GM19372 (cell line): ENCODE results near the gene PLEKHH1.
A peak's percentile ranks its signal among the peaks of the same experiment; 100 is the strongest.
"Not testable (repeated sequence)": the region's sequence is repeated elsewhere in the genome, so short reads cannot be mapped to it uniquely, and the experiment has no call there.

Source experiments
- ATAC-seq: cut with Tn5 transposase; IDR thresholded peaks from one replicate; pipeline ENCODE4 v1.9.1; 2021; ENCODE audit warnings: mild to moderate bottlenecking, low read depth, moderate library complexity; ENCODE audit not compliant: unreplicated experiment

PLEKHH1 gene

DNA sequence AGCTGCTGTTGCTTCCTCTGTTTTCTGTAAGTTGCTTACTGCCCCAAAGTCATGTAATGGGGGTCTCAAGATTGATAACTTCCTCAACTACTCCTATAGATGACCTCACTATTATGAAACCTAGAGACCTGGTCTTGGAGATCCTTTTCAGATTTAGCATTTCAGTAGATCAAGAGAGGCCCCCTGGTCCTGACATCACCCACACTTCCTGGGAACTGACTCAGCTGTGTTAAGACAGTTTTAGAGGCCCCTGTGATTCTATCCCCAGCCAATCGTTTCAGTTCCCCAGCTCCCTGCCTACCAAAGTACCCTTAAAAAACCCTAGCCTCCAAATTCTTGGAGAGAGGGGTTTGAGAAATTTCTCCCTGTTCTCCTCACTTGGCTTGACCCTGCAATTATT, 77.4 kb downstream of the PLEKHH1 start:
- ATAC-seq: no peak

DNA sequence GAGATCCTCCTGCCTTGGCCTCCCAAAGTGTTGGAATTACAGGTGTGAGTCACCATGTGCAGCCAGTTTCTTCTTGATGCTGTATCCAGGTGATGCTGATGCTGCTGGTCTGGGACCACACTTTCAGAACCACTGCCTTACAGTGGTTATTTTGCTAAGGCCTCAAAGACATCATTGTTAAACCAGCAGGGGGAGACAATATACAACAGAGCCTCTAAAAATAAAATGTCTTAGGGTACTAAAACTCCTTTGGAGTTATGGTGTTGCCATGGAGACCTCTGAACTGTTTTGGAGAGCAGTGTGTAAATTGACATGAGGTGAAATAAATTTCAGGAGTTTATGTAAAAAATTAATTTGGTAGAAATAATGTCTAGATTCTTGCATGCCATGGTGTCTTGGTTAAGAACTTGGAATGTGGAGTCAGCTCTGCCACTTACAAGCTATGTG, 85.5 kb downstream of the PLEKHH1 start:
- ATAC-seq: no peak

DNA sequence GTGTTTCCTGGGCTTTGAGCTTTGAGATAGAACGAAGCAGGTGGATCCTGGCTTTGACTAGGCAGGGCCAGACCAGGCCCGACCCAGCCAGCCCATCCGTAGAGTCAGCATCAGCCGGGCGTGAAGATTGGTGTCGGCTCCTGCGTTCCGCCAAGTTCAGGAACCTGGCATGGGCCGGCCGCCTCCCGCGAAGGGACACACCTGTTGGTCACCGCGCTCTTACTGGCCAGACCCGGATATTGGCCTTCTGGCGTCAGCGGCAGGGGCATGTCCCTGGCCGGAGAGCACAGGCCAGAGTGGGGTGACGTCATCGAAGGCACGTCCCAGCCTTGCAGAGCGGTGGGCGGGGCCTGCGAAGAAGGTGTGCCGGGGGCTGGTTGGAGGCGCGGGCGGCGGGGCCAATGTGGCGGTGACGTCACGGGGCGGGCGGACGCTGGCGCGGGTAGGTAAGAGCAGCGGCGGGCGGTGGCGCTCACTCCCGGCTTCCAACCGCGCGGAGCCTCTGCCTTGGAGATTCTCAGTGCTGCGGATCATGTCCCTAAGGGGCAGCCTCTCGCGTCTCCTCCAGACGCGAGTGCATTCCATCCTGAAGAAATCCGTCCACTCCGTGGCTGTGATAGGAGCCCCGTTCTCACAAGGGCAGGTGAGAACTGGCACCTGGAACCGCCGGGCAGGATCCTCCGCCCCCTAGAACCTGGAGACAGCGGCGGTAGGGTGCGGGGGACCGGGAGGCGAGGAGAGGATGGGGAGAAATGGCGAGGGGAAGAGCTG, 86.5 kb downstream of the PLEKHH1 start, which contains the start of gene ARG2:
Gene ARG2 (plus strand): TSS at position 475 of the 771 bp plus-strand sequence. CDS start 58 bp downstream, at position 533.
- peak; percentile 97 for ATAC-seq

DNA sequence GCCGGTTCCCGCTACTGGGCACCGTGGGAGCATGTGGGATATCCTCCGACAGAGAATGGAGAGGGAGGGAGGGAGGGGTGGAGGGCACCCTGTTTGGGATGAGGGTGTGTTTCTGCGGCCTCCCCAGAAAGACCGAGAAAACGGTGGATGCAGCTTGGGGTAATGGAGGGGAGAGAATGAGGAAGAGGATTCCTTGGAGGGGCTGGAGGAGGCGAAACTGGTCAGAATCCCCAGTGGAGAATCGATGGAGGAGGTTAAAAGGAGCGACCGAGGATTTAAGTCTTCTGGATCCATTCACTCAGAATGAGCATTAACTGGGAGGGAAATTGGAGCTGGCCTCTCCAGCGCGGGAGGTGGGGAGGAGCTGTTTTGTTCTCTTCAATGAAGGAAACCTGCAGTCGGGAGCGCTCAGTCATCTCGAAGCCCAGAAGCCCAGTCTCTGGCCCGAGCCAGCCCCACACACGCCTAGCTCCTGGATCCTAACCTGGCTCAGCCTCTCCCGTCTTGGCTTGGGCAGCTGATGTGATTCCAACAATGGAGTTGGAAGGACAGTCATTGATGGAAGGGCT, 87.2 kb downstream of the PLEKHH1 start:
- ATAC-seq: no peak

DNA sequence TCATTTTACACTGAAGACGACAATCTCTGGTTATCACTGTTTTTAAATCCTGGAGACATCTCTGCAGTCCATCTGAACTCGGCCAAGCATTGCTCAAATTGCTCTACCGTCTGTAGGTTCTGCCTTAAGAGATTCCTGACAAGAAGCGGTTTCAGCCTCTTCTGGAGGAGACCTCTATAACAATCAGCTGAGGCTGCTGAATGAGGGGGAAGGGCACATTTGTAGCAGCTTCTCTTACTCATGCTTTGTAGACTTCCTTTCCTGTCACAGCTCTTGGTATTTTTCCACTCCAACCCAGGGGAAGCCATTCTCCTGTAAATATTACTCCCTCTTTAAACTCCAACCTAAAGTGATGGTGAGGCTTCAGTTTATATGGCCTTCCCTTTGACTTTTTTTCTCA, 89.6 kb downstream of the PLEKHH1 start:
- ATAC-seq: no peak

DNA sequence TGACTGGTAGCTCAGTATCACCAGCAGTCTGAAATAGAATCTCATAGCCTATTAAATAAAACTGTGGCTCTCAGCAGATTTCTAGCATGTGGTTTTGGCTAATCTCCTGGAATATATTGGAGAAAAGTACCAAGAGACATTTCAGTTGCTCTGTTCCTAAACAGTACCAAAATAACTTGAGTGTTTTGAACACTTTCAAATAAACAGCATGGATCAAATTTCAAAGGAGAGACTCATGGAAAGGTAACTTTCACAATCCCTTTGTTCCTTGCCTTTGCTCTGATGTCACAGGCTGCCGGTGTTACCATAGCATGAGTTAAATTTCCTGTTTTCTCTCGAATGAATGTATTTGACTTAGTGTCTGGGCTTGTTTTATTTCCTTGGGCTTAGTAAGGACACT, 90.0 kb downstream of the PLEKHH1 start:
- no peak for ATAC-seq

DNA sequence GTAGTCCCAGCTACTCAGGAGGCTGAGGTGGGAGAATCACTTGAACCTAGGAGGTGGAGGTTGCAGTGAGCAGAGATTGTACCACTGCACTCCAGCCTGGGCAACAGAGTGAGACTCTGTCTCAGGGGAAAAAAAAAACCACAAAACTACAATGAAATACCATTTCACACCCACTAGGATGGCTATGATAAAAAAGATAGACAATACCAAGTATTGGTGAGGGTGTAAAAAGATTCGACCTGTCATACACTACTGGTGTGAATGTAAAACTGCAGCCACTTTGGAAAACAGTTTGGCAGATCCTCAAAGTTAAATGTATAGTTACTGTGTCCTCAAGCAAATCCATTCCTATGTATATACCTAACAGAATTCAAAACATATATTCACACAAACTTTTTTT, 93.0 kb downstream of the PLEKHH1 start:
- not testable (repeated sequence) for ATAC-seq

DNA sequence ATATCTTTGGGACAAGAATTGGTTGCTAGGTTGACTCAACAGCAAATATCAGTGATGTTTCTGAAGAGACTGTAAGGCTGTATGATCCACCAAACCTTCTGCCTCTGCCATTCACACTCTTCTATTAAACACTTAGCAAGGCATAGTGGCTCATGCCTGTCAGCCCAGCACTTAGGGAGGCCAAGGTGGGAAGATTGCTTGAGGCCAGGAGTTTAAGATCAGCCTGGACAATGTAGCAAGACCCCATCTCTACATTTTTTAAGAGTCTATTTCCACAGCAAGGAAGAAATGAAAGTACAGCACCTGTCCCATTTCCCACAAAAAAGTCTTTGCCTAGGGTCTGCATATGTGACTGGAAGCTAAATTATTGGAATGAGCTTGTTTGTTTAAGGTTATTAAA, 94.4 kb downstream of the PLEKHH1 start:
- no peak for ATAC-seq

DNA sequence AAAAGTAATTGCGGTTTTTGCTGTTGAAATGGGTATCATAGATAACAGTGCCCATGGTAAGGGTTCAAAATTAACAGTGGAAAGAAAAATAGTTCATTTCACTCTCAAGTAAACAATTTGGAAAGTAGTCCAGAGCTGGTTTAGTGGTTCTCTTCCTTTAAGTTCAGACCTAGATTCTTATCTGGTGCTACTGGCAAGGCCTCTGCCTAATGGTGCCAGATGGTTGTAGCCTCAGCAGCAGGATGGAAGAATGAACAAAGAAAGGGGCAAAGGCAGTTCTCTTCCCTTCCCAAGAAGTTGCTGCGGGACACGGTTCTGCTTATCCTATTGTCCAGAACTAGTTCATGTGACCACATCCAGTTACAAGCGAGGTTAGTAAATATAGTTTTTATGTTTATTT, 97.1 kb downstream of the PLEKHH1 start:
- no peak for ATAC-seq

DNA sequence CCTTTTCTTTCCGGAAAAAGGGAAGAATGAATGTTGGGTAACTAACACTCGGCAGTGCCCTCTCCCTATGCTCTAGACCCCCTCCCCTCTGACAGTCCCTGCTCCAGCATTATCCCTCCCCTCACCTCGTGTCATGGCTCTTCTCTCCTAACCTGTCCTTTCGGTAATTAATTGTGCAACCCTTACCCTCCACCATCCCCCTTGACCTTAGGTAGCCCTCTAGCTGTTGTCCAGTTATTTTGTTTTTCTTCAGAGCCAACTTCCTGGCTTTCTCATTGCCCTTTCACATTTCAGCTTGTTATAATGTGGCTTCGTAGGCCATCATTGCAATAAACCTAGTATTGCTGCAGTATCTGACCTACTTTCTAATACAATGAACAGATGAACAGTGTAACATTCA, 97.8 kb downstream of the PLEKHH1 start:
- no peak for ATAC-seq

DNA sequence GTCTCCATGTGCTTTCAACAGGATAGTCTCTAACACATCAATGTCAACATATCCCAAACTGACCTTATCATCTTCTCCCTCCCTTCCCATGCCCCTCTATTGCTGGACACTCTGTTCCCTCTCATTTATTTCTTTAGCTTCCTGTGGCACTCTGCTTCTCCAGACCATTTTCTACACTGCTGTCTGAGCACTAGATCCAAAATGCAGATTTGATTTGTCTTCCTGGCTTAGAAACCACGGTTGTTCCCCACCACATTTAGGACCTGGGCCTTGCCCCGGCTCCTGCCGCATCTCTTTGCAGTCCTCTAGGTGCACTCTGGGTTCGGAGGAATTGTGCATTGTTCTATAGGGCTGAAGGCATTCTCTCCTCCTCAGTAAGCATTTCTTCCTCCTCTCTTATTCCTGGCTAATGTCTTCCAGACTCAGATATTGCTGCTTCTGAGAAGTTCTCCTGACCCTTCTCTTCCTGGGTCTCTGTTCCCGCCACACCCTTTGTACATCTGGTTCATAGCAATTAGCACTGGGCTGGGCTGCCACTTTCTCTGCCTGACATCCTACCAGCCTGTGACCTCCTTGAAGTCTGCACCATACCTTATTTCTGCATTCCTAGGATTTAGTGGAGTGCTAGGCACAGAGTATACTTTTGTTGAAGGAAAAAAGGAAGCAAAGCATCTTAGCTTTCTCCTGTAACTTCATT, 100.5 kb downstream of the PLEKHH1 start:
- ATAC-seq: no peak

DNA sequence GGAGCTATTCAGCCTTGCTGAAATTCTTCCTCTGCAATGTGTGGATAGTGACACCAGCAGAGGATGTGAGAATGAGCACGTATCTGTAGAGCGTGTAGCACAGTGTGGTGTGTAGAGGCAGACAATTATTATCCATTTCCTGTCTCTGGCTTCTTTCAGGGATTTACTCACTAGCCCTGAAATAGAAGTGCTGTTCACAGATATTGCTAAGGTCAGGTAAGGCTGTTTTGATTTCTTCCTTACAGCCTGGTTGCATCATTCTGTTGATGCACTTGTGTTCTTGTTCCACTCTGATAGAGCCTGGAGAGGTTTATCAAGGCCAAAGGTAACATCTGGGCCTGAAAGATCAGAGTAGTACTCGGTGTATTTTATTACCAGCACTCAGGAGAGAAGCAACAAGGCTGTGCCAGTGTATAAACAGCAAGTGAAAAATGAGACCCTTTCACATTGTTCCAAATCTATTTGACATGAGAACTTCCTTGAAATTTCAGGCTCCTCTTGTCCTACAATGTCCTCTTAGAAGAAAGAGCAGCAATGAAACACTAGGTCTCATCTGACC, 103.3 kb downstream of the PLEKHH1 start:
- no peak for ATAC-seq

DNA sequence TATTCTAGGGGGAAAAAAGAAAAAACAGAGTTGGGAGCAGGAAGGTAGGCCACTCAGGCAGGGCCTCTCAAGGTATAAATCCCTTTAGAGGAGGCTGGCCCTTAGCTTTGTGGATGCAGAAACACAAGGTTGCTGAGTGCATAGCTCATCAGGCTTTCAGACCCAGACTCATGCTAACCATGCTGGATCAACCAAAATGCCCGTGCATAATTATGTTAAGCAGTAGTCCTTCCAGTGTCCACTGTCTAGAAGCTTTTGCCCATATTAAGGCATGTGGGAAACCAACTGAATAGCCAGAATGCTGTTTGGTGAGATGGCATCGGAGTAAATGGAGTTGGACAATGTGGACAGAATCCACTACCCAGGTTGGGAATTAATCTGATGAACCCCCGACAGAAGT, 105.6 kb downstream of the PLEKHH1 start:
- no peak for ATAC-seq
